NCI-H2227 (cell line): ENCODE results near the gene ALOXE3.

Source experiments
- DNase-seq: peaks from one replicate; lab custom pipeline; 2025; ENCODE audit not compliant: unreplicated experiment; lab: John Stamatoyannopoulos, UW

The ALOXE3 gene

DNA sequence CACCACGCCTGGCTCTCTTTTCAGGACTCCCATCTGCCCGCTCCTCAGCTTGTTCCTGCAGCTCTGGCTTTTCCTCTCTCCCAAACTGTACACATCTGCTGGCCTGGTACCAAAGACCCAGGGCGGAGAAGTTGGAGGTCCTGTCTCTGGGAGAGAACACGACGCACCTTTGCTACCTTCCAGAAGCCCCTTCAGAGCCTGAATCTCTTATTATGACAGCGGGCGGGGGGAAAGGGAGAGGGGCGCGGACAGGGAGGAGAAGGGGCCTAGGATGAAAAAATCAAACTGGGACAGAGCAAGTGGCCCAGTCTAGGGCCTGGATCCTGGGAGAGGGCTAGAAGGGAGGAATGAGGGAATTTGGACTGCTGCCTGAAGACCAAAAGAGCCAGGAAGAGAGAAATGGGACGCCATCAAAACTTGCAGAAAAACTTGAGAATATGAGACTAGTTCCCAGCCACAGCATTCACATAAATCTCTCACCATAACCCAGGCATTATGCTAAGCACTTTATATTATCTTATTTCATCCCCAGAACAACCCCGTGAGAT lies 36.4 kb upstream of the ALOXE3 start:
- no peak for DNase-seq

GRCh38 chr17:8153957-8154607 lies 35.8 kb upstream of the ALOXE3 start:
- DNase-seq: peak; percentile 89

- peak; percentile 65 for DNase-seq
Measured at GRCh38 chr17:8153525-8153956, 35.2 kb upstream of the ALOXE3 start.

GRCh38 chr17:8153031-8153451 lies 34.7 kb upstream of the ALOXE3 start:
- DNase-seq: no peak

- DNase-seq: peak; percentile 96
Measured at GRCh38 chr17:8152112-8152775, 33.9 kb upstream of the ALOXE3 start, which contains the start of gene PER1. Gene PER1, minus strand, starts transcription at chr17:8152404. Its CDS starts 1,698 bp downstream, at chr17:8150706.

DNA sequence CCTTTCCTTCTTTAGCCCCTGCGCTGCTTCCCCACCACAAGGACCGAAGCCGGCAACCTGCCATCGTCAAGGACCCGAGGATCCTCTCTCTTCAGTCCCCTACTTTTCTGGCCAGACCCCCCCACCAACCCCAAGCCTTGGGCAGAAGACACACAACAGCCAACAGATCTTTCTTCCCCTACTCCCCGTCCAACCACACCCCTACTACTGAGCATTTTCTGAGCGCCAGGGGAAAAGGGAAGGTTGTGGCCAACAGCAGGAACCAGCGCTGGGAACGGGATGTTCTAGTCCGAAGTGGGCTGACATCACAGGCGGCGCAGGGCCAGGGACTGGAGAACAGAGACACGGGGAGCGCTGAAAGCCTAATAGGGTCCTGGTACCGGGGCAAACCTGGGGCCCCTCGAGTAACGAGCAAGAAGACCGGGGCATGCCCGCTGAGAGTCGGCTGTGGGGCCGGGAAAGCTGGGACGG lies 33.4 kb upstream of the ALOXE3 start:
- peak; percentile 45 for DNase-seq

- peak; percentile 91 for DNase-seq
Measured at GRCh38 chr17:8151120-8151640, 32.9 kb upstream of the ALOXE3 start.

- no peak for DNase-seq
Measured at GRCh38 chr17:8150194-8151119, 32.1 kb upstream of the ALOXE3 start.

DNA sequence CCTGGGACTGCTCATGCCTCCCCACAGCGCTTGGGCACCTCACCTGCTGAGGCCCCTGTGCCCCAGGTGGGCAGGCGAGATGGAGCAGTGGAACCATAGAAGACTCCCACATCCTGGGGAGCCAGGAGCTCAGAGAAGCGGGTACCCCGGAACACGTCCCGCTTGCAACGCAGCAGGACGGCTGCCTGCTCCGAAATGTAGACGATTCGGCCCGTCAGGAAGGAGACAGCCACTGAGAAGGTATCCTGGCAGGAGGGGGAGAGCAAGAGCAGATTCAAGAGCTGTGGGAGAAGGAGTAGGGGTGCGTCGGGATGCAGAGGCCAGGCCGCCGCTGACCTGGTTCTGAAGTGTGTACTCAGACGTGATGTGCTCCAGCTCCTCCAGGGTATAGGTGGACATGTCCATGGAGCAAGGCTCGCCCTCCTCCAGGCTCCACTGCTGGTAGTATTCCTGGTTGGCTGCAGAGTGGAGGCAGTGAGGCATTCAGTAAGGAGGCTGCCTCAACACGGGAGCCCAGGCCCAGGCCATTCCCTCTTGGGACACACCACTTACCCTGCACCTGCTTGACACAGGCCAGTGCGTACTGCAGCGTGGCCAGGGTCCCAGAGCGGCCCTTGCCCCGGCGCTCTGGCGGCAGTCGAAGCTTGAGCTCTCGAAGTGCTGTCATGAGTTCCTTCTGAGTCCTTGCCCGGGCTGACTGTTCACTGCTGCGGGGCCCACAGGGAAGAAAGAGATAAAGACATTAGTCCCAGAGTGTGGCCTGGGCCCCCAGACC lies 31.3 kb upstream of the ALOXE3 start:
- no peak for DNase-seq

DNA sequence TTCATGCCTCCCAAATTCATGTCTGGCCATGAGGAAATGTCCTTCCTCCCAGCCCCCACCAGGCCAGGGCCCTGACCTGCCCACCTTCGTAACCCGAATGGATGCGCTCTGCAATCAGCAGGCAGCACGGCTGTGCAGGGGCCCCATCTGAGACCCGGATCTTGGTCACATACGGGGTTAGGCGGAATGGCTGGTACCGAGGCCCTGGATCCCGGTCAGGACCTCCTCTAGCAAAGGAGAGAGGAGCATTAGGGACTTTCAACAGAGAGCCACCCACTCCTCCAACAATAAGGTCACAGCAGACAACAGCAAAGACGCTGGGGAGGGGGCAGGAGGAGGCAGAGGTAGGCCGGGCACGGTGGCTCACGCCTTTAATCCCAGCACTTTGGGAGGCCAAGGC lies 30.2 kb upstream of the ALOXE3 start:
- no peak for DNase-seq

DNA sequence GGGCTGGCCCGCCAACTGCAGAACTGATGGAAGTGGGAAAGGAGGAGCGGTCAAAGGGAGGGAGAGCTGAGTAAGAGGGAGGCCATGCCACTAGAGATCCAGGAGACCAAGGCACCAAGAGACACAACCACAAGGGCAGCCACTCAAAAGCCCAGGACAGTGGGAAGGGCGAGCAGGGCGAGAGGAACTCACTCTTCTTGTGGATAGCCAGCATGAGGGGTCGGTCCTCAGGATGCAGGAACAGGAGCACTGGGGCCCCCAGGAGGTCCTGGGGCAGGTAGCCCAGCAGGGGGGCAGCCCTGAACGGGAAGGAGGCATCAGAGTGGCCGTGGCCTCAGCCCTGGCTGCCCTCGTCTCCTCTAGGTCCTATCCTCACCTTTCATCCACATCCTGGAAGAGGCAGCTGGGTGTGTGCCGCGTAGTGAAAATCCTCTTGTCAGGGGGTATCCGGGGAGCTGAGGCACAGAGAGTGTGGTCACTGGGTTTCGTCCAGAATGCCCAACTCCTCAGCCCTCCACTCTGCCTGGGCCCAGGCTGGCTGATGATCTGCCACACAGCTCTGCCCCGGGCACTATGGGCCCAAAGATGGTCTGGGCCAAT lies 29.6 kb upstream of the ALOXE3 start:
- DNase-seq: no peak

DNA sequence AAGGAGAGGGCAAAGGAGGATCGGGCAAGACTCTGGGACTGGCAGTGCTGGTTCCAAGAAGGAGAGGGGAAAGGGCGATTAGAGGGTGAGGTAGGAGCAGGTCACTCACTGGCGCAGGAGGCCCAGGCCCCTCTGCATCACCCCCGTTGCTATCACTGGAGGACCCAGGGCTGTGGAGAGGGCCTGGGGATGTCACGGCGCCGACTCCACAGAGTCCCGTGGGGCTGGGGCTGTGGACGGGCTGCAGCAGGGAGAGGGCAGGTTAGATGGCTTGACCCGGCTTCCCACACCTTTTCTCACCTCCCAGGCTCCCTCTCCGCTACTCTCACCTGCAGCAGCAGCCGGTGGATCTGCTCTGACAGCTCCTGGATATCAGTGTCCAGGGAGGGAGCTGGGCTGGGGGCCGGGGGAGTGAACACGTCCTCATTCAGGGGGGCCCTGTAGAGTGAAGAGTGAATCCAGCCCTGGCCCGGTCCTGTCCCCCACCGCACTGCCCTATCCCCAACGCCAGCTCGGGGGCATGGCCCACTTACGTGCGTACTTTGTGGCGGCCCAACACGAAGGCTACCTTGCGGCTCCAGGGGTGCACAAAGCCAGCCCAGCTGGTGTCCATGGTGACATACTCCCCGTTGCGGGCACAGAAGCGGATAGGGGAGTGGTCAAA lies 29.0 kb upstream of the ALOXE3 start:
- no peak for DNase-seq

- DNase-seq: no peak
Measured at GRCh38 chr17:8146381-8147140, 28.2 kb upstream of the ALOXE3 start.

- DNase-seq: no peak
Measured at GRCh38 chr17:8145811-8146210, 27.5 kb upstream of the ALOXE3 start.

- no peak for DNase-seq
Measured at GRCh38 chr17:8144401-8145231, 26.3 kb upstream of the ALOXE3 start.

DNA sequence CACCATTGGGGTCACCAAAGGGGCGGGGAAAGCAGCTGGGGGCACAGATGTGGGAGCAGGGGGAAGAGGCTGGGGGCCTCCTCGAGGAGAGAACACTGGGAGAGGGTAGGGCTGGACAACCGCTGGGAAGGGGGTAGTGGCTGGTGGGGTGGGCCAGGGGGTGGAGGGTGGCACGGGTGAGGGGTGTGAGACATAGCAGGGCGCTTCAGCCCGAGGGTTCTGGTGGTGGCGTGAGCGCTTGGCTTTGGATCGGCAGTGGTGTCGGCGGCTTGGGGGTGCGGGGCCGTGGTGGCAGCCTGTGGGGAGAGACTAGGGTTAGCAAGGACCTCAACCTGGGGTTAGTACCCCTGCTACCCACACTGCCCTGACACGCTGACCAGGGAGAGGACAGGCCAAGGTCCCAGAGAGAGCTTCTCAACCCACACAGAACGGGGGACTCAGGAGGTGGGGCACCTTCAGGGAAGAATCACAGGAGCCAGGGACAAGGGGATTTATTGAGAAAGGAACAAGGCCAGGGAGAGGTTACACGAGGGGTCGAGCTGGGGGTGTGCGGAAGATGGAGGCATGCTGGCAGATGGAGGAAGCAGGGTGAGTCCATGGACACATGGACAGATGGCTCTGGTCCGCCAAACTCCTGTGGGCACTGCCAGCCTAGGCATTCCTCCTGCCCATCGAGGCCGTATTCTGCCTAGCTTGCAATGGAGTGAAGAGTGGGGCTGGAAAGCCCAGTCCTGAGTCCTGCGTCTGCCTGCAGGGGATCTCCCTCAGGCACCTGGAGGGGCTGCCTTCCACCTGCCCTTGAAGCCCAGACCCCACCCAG lies 25.5 kb upstream of the ALOXE3 start:
- DNase-seq: no peak
